Fibroblast of peridontal ligament (primary cell): ENCODE results near the gene ZDBF2.
"Not testable (repeated sequence)": the region's sequence is repeated elsewhere in the genome, so short reads cannot be mapped to it uniquely, and the experiment has no call there.

Source experiments
- DNase-seq: peaks from one replicate; pipeline ENCODE4 v3.0.0-alpha.2; 2010; ENCODE audit errors: extremely low read depth

ZDBF2 gene

GRCh38 chr2:206259376-206260187 is 14.9 kb upstream of the ZDBF2 start:
- DNase-seq = no peak

- peak; percentile 68 for DNase-seq
Measured at GRCh38 chr2:206260188-206261012, 14.1 kb upstream of the ZDBF2 start.

- no peak for DNase-seq
Measured at GRCh38 chr2:206263959-206264603, 10.4 kb upstream of the ZDBF2 start.

GRCh38 chr2:206266130-206267125 is 8.0 kb upstream of the ZDBF2 start:
- no peak for DNase-seq

- DNase-seq = no peak
Measured at GRCh38 chr2:206267567-206267966, 6.9 kb upstream of the ZDBF2 start.

GRCh38 chr2:206271065-206271464 is 3.4 kb upstream of the ZDBF2 start:
- DNase-seq = no peak

- DNase-seq = no peak
Measured at GRCh38 chr2:206273905-206274304, 558 bp upstream of the ZDBF2 start.

- peak; percentile 60 for DNase-seq
Measured at GRCh38 chr2:206275312-206276055, 1.0 kb downstream of the ZDBF2 start.

GRCh38 chr2:206276169-206276942 is 1.9 kb downstream of the ZDBF2 start:
- DNase-seq = no peak

- DNase-seq = no peak
Measured at GRCh38 chr2:206277503-206277902, 3.0 kb downstream of the ZDBF2 start.

GRCh38 chr2:206282746-206283145 is 8.3 kb downstream of the ZDBF2 start:
- DNase-seq = no peak

- no peak for DNase-seq
Measured at GRCh38 chr2:206287197-206287596, 12.7 kb downstream of the ZDBF2 start.

GRCh38 chr2:206289391-206289790 is 14.9 kb downstream of the ZDBF2 start:
- DNase-seq = no peak

- peak; percentile 23 for DNase-seq
Measured at GRCh38 chr2:206296128-206296527, 21.7 kb downstream of the ZDBF2 start.

GRCh38 chr2:206299608-206300007 is 25.1 kb downstream of the ZDBF2 start:
- DNase-seq = not testable (repeated sequence)

GRCh38 chr2:206305523-206306245 is 31.2 kb downstream of the ZDBF2 start:
- no peak for DNase-seq

- DNase-seq = no peak
Measured at GRCh38 chr2:206311026-206311425, 36.6 kb downstream of the ZDBF2 start.

- no peak for DNase-seq
Measured at GRCh38 chr2:206316141-206316540, 41.7 kb downstream of the ZDBF2 start.

- no peak for DNase-seq
Measured at GRCh38 chr2:206323033-206323432, 48.6 kb downstream of the ZDBF2 start.
